Endothelial cell of umbilical vein (primary cell): ENCODE results near the gene ANO7. TPM values are rescaled to one million over a fixed set of nuclear protein-coding genes. Genes with fewer than 3 reads are reported as not detected.

Source experiments
- Bru-seq: library from RNA; stranded (reverse); fragments of 400-500 nt; gene quantifications from one replicate; lab custom pipeline; 2021; lab: Mats Ljungman, UMichigan
- BruChase-seq, 2 experiments: library from RNA; stranded (reverse); fragments of 400-500 nt; gene quantifications; one replicate each; lab custom pipeline; 2021; lab: Mats Ljungman, UMichigan
- BruUV-seq: library from RNA; stranded (reverse); fragments of 400-500 nt; replicated peaks from 2 replicates; lab custom pipeline; 2021; lab: Mats Ljungman, UMichigan
- CTCF ChIA-PET: fragments of 300-600, 350-600 bp; sonication (Branson Sonifier 250); formaldehyde crosslinking; loops from one replicate; lab custom pipeline; 2021; ENCODE audit warnings: antibody characterized with exemption, inconsistent platforms; lab: Charles Lee
- POLR2A ChIA-PET: fragments of 300-600, 350-600 bp; sonication (Branson Sonifier 250); formaldehyde crosslinking; loops from one replicate; lab custom pipeline; 2021; ENCODE audit warnings: antibody characterized with exemption, inconsistent platforms; lab: Charles Lee
- DNase-seq: peaks from one replicate; pipeline ENCODE4 v3.0.0-alpha.2; 2011; ENCODE audit warnings: low read depth, low spot score
- FAIRE-seq: peaks from 2 replicates; lab custom pipeline; 2011; peaks lifted over from hg19 to GRCh38; lab: Jason Lieb, UNC
- H2AFZ ChIP-seq: 2 replicates; pipeline ENCODE4 v1.6.0; 2012; ENCODE audit warnings: low read depth, low read length, control low read depth, inconsistent platforms
- H3K27ac ChIP-seq: 2 replicates; pipeline ENCODE4 v1.5.1; 2011; ENCODE audit warnings: low read depth, mild to moderate bottlenecking, control low read depth, low read length, moderate library complexity; ENCODE audit not compliant: insufficient read depth
- H3K27me3 ChIP-seq, 2 experiments: 2 replicates each; pipeline versions ENCODE4 v1.6.0 to v1.6.1; 2011; ENCODE audit warnings: low read length in 2 of 2, mixed read lengths in 1 of 2; ENCODE audit not compliant: control insufficient read depth in 2 of 2, insufficient read depth in 2 of 2
- H3K36me3 ChIP-seq, 2 experiments: 2 replicates in 1 of 2; 3 replicates in 1 of 2; pipeline ENCODE4 v1.5.1; 2011; ENCODE audit warnings: low read length in 2 of 2, mild to moderate bottlenecking in 1 of 2, moderate library complexity in 1 of 2; ENCODE audit not compliant: control insufficient read depth in 2 of 2, insufficient read depth in 2 of 2; ENCODE audit errors: extremely low read depth in 1 of 2
- H3K4me1 ChIP-seq: 3 replicates; pipeline ENCODE4 v1.5.1; 2011; ENCODE audit warnings: mild to moderate bottlenecking, low read length; ENCODE audit not compliant: control insufficient read depth, insufficient read depth; ENCODE audit errors: extremely low read depth
- H3K4me2 ChIP-seq: 2 replicates; pipeline ENCODE4 v1.6.1; 2011; ENCODE audit warnings: low read length, control low read depth, mixed read lengths; ENCODE audit not compliant: insufficient read depth
- H3K4me3 ChIP-seq, 3 experiments: fragments of 200-600 bp in 1 of 3; sonication (generic), shearing (Covaris generic) in 1 of 3; replicated peaks in 1 of 3; 2 replicates each; pipeline ENCODE4 v1.5.1; 2011 to 2016; ENCODE audit warnings: control low read depth in 3 of 3, low read length in 3 of 3, mild to moderate bottlenecking in 2 of 3, inconsistent platforms in 1 of 3, low read depth in 1 of 3, moderate library complexity in 1 of 3; ENCODE audit not compliant: insufficient read depth in 1 of 3
- H3K79me2 ChIP-seq: 2 replicates; pipeline ENCODE4 v1.6.0; 2012; ENCODE audit warnings: low read length, inconsistent platforms; ENCODE audit not compliant: control insufficient read depth, insufficient read depth
- H3K9ac ChIP-seq: replicated peaks from 2 replicates; pipeline ENCODE3; 2011; ENCODE audit warnings: low read length, control low read depth; ENCODE audit not compliant: insufficient read depth; ENCODE audit errors: extremely low read depth
- H3K9me1 ChIP-seq: replicated peaks from 3 replicates; pipeline ENCODE4 v1.6.0; 2011; ENCODE audit warnings: mild to moderate bottlenecking, low read length; ENCODE audit not compliant: control insufficient read depth, insufficient read depth; ENCODE audit errors: extremely low read depth
- H3K9me3 ChIP-seq: replicated peaks from 2 replicates; pipeline ENCODE4 v1.5.1; 2012; ENCODE audit warnings: low read length, inconsistent platforms; ENCODE audit not compliant: control insufficient read depth, insufficient read depth
- H4K20me1 ChIP-seq: replicated peaks from 2 replicates; pipeline ENCODE3; 2011; ENCODE audit warnings: mild to moderate bottlenecking, low read length; ENCODE audit not compliant: control insufficient read depth, insufficient read depth; ENCODE audit errors: extremely low read depth
- EZH2 ChIP-seq: IDR thresholded peaks from 2 replicates; pipeline ENCODE4 v1.6.1; 2012; ENCODE audit warnings: borderline replicate concordance, low read depth, mild to moderate bottlenecking, moderate library complexity, low read length, inconsistent platforms; ENCODE audit not compliant: severe bottlenecking
- FOS ChIP-seq: IDR thresholded peaks from 2 replicates; pipeline ENCODE4 v1.6.1; 2011; ENCODE audit warnings: mild to moderate bottlenecking, low read length, moderate library complexity, borderline replicate concordance; ENCODE audit not compliant: insufficient read depth
- GATA2 ChIP-seq: IDR thresholded peaks from 2 replicates; pipeline ENCODE4 v1.7.0; 2011; ENCODE audit warnings: low read depth, mild to moderate bottlenecking, moderate library complexity, mixed read lengths, low read length; ENCODE audit not compliant: insufficient read length, insufficient read depth
- JUN ChIP-seq: IDR thresholded peaks from 2 replicates; pipeline ENCODE4 v1.6.1; 2011; ENCODE audit warnings: borderline replicate concordance, low read depth; ENCODE audit not compliant: insufficient read length, insufficient read depth
- MYC ChIP-seq: IDR thresholded peaks from one replicate; pipeline ENCODE4 v1.6.1; 2011; ENCODE audit warnings: mild to moderate bottlenecking, low read depth, low read length
- POLR2A ChIP-seq: IDR thresholded peaks from 2 replicates; pipeline ENCODE4 v1.6.1; 2012; ENCODE audit warnings: low read depth, mild to moderate bottlenecking, control low read depth, low read length
- POLR2AphosphoS5 ChIP-seq: IDR thresholded peaks from 2 replicates; pipeline ENCODE4 v1.6.1; 2012; ENCODE audit warnings: low read depth, mild to moderate bottlenecking, control low read depth, low read length, moderate library complexity; ENCODE audit not compliant: insufficient read depth
- dilution Hi-C: fragments of 300-500 bp; cut with MboI; formaldehyde crosslinking; loops from one replicate; pipeline ENCODE4 v1.15.0; 2019; ENCODE audit warnings: low sequenced_read_pairs; ENCODE audit not compliant: extremely low pct_ligation_motif_present
- intact Hi-C: fragments of 100-400 bp; cut with micrococcal nuclease; formaldehyde crosslinking; loops from one replicate; pipeline ENCODE4 v1.10.0; 2022
- long read RNA-seq: library from polyadenylated mRNA; stranded (forward); transcript quantifications from one replicate; pipeline ENCODE4 v2.0.0, GENCODE V29; 2021
- polyA minus RNA-seq, 3 experiments: library from RNA; depleted of rRNA, polyadenylated mRNA; stranded (reverse); fragments of >200 nt; gene quantifications; 1 replicate in 1 of 3; 2 replicates in 2 of 3; pipeline ENCODE4 v1.2.3, GENCODE V29; 2011
- polyA plus RNA-seq, 4 experiments: library from polyadenylated mRNA; depleted of rRNA in 3 of 4; stranded (reverse) in 3 of 4; unstranded in 1 of 4; fragments of >200 nt; gene quantifications; 2 replicates each; pipeline versions ENCODE4 v1.2.1 to v1.2.3, GENCODE V29; 2011 to 2012; ENCODE audit warnings: missing spikeins in 1 of 4
- total RNA-seq: library from RNA; stranded (reverse); gene quantifications from 2 replicates; pipeline ENCODE4 v1.2.3, GENCODE V29; 2021
- TF ChIP-seq, protein P1 (sequence below), 2 donors: IDR thresholded peaks; 1 replicate in 1 of 2; 2 replicates in 1 of 2; pipeline ENCODE4 v1.5.1; 2011; ENCODE audit warnings: low read length in 2 of 2, mild to moderate bottlenecking in 2 of 2, moderate library complexity in 2 of 2, control low read depth in 1 of 2, inconsistent platforms in 1 of 2, low read depth in 1 of 2; ENCODE audit not compliant: insufficient read depth in 1 of 2; ENCODE audit errors: extremely low read depth in 1 of 2
- TF ChIP-seq, protein P2 (sequence below): IDR thresholded peaks from 2 replicates; pipeline ENCODE4 v1.6.1; 2011; ENCODE audit not compliant: insufficient read depth, insufficient read length

The ANO7 gene, protein sequence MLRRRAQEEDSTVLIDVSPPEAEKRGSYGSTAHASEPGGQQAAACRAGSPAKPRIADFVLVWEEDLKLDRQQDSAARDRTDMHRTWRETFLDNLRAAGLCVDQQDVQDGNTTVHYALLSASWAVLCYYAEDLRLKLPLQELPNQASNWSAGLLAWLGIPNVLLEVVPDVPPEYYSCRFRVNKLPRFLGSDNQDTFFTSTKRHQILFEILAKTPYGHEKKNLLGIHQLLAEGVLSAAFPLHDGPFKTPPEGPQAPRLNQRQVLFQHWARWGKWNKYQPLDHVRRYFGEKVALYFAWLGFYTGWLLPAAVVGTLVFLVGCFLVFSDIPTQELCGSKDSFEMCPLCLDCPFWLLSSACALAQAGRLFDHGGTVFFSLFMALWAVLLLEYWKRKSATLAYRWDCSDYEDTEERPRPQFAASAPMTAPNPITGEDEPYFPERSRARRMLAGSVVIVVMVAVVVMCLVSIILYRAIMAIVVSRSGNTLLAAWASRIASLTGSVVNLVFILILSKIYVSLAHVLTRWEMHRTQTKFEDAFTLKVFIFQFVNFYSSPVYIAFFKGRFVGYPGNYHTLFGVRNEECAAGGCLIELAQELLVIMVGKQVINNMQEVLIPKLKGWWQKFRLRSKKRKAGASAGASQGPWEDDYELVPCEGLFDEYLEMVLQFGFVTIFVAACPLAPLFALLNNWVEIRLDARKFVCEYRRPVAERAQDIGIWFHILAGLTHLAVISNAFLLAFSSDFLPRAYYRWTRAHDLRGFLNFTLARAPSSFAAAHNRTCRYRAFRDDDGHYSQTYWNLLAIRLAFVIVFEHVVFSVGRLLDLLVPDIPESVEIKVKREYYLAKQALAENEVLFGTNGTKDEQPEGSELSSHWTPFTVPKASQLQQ
- total RNA-seq, result 2.5 and 2.8 TPM in 2 replicates
- polyA plus RNA-seq, result 0.51 and 0.81 TPM in 2 replicates
- polyA plus RNA-seq (2011; cell fraction: cytosol; rRNA removed), result 0.61 and 0.97 TPM in 2 replicates
- polyA plus RNA-seq (2011; cell fraction: nucleus; rRNA removed), result 1.9 and 2.1 TPM in 2 replicates
- 1.6 and 2.2 TPM in 2 replicates for polyA plus RNA-seq (2012)
- 0.56 and 1.7 TPM in 2 replicates for polyA minus RNA-seq
- 1.5 TPM for polyA minus RNA-seq (2011; cell fraction: cytosol; rRNA and poly(A)+ RNA removed)
- polyA minus RNA-seq (2011; cell fraction: nucleus; rRNA and poly(A)+ RNA removed), result 1.2 and 1.3 TPM in 2 replicates
- Bru-seq, nascent RNA, result percentile 22 among the genes with signal in this experiment
- BruChase-seq, experiment 1, labeled RNA remaining after a 6-hour chase, result percentile 27 among the genes with signal in this experiment
- BruChase-seq, experiment 2, labeled RNA remaining after a 2-hour chase, result percentile 37 among the genes with signal in this experiment
- long read RNA-seq, transcript ANO7-209 (2 exons, 2,196 nt), result major isoform, 5 of 8 reads
- long read RNA-seq, partial matches to known transcripts, result 1 of 8 reads
- long read RNA-seq, other reads (novel, unspliced or antisense), result 2 of 8 reads

DNA sequence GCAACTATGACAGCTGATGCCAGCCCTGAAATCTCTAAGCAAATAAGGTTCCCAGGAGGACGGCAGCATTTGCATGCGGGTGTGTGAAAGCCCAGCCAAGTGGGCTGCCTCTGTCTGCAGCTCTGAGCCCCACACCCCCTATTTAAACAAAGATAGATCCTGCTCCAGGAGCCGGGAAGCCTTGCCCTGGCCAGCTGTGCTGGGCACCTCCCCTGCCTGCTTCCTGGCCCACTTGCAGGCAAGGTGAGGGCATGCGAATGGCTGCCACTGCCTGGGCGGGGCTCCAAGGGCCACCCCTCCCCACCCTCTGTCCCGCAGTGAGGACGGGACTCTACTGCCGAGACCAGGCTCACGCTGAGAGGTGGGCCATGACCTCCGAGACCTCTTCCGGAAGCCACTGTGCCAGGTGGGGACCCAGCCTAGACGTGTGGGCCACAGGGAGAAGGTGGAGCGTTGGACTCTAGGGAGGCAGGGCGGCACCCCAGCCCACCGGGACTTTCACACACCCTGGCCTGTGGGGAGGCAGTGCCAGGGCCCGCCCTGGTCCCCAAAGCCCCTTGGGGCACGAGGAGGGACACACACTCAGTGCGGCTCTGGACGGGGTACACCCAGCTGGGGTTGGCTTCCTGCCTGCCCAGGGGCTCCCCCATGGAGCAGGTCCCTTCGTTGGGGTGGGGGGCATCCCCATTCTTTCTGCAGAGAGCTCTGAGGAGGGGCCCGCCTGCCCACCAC lies at the start of gene ANO7:
TSS of gene ANO7 (plus strand) at position 317 of the 732 bp plus-strand sequence. CDS start 1,387 bp downstream, outside the sequence.
- CTCF ChIA-PET, result no interaction called here

More for the DNA sequence above, at the start of gene ANO7:
- Histone ChIP-seq H3K79me2 (no peaks in the 10 kb centered on the region), H3K36me3 (no peaks in the 10 kb centered on the region), H3K27me3 (no peaks in the 10 kb centered on the region), H3K9me3 (no peaks in the 10 kb centered on the region), H4K20me1 (no peaks in the 10 kb centered on the region), H3K27ac (no peak within 1 kb of the TSS), H3K9ac (no peak within 1 kb of the TSS), H2AFZ (no peak within 1 kb of the TSS), H3K4me3 (no peak within 1 kb of the TSS), H3K9me1 (no peaks in the 10 kb centered on the region), H3K4me1 (no peaks in the 10 kb centered on the region), H3K4me2 (no peak within 1 kb of the TSS)
- POLR2A ChIA-PET, result no interaction called here
- no TSS peak for BruUV-seq
- FAIRE-seq, result no peak
- no peak for DNase-seq
- dilution Hi-C loops (no loop called here), intact Hi-C loops (no loop called here)
- TF ChIP-seq POLR2A (no peak), GATA2 (no peak), FOS (no peak), POLR2AphosphoS5 (no peak), EZH2 (no peak), JUN (no peak), MYC (no peak)
- TF ChIP-seq, protein P1, sequence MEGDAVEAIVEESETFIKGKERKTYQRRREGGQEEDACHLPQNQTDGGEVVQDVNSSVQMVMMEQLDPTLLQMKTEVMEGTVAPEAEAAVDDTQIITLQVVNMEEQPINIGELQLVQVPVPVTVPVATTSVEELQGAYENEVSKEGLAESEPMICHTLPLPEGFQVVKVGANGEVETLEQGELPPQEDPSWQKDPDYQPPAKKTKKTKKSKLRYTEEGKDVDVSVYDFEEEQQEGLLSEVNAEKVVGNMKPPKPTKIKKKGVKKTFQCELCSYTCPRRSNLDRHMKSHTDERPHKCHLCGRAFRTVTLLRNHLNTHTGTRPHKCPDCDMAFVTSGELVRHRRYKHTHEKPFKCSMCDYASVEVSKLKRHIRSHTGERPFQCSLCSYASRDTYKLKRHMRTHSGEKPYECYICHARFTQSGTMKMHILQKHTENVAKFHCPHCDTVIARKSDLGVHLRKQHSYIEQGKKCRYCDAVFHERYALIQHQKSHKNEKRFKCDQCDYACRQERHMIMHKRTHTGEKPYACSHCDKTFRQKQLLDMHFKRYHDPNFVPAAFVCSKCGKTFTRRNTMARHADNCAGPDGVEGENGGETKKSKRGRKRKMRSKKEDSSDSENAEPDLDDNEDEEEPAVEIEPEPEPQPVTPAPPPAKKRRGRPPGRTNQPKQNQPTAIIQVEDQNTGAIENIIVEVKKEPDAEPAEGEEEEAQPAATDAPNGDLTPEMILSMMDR (IDR thresholded peaks at IDR 0.05; ENCODE audit: extremely low read depth in 1 of 2, insufficient read depth in 1 of 2, low read depth in 1 of 2, low read length in 2 of 2), result no peak
- TF ChIP-seq, protein P2, sequence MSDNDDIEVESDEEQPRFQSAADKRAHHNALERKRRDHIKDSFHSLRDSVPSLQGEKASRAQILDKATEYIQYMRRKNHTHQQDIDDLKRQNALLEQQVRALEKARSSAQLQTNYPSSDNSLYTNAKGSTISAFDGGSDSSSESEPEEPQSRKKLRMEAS, result no peak
